ENCODE measurements around the gene KCNJ4. TPM values are rescaled to one million over a fixed set of nuclear protein-coding genes. Genes with fewer than 3 reads are reported as not detected.

The KCNJ4 gene
- total RNA-seq, 4 donors from 2014 or later = not detected

GRCh38 chr22:38422611-38423511, 32.1 kb downstream of the KCNJ4 start:
- no peak for TF ChIP-seq POLR2AphosphoS5 (IDR thresholded peaks at IDR 0.05)
- TF ChIP-seq CTCF (IDR thresholded peaks at IDR 0.05) = no peak
- TF ChIP-seq EP300 (IDR thresholded peaks at IDR 0.05) = no peak
- TF ChIP-seq POLR2A (IDR thresholded peaks at IDR 0.05; ENCODE audit: low read depth) = no peak
- Histone ChIP-seq H3K4me1 (peaks cover 0 to 2% (median 0%) of the 10 kb centered on the region in 4 donors), H3K36me3 (peaks cover 0 to 5% (median 0%) of the 10 kb centered on the region in 4 donors), H3K27me3 (no peaks in the 10 kb centered on the region), H3K9me3 (no peaks in the 10 kb centered on the region), H3K27ac (replicated peaks in 1 of 4) (no peak overlapping the region), H3K4me3 (no peak overlapping the region)
- DNase-seq (ENCODE audit: extremely low spot score) = no peak
- intact Hi-C loops (cut with DNase I) = no loop called here
- 72% methylated on average over 5 of the region's 21 CpGs for WGBS

GRCh38 chr22:38420734-38421133, 34.3 kb downstream of the KCNJ4 start:
- H3K4me3 ChIP-seq = no peak overlapping the region
- H3K4me1 ChIP-seq = peaks cover 0 to 2% (median 0%) of the 10 kb centered on the region in 4 donors
- no peaks in the 10 kb centered on the region for H3K27me3 ChIP-seq
- H3K27ac ChIP-seq (replicated peaks in 1 of 4) = no peak overlapping the region
- TF ChIP-seq POLR2AphosphoS5 (IDR thresholded peaks at IDR 0.05) (no peak), POLR2A (IDR thresholded peaks at IDR 0.05; ENCODE audit: low read depth) (no peak), EP300 (IDR thresholded peaks at IDR 0.05) (no peak), CTCF (IDR thresholded peaks at IDR 0.05) (no peak)
- no peak for DNase-seq (ENCODE audit: extremely low spot score)
- no peaks in the 10 kb centered on the region for H3K9me3 ChIP-seq
- no peaks in the 10 kb centered on the region for H3K36me3 ChIP-seq
- WGBS = 91% methylated on average over 4 of the region's 4 CpGs
- intact Hi-C loops (cut with DNase I) = no loop called here

GRCh38 chr22:38419858-38420160, 35.2 kb downstream of the KCNJ4 start:
- Histone ChIP-seq H3K4me1 (peaks cover 0 to 6% (median 0%) of the 10 kb centered on the region in 4 donors), H3K36me3 (no peaks in the 10 kb centered on the region), H3K27me3 (no peaks in the 10 kb centered on the region), H3K9me3 (no peaks in the 10 kb centered on the region), H3K4me3 (no peak overlapping the region), H3K27ac (replicated peaks in 1 of 4) (no peak overlapping the region)
- WGBS = 79% methylated on average over 8 of the region's 8 CpGs
- TF ChIP-seq POLR2A (IDR thresholded peaks at IDR 0.05; ENCODE audit: low read depth) (no peak), EP300 (IDR thresholded peaks at IDR 0.05) (no peak), CTCF (IDR thresholded peaks at IDR 0.05) (no peak), POLR2AphosphoS5 (IDR thresholded peaks at IDR 0.05) (no peak)
- intact Hi-C loops (cut with DNase I) = no loop called here
- DNase-seq (ENCODE audit: extremely low spot score) = no peak

GRCh38 chr22:38419121-38419857, 35.7 kb downstream of the KCNJ4 start:
- Histone ChIP-seq H3K9me3 (no peaks in the 10 kb centered on the region), H3K4me1 (peaks cover 0 to 6% (median 0%) of the 10 kb centered on the region in 4 donors), H3K27me3 (no peaks in the 10 kb centered on the region), H3K27ac (replicated peaks in 1 of 4) (no peak overlapping the region), H3K4me3 (no peak overlapping the region), H3K36me3 (no peaks in the 10 kb centered on the region)
- no peak for DNase-seq (ENCODE audit: extremely low spot score)
- 94% methylated on average over 10 of the region's 14 CpGs for WGBS
- intact Hi-C loops (cut with DNase I) = no loop called here
- no peak for TF ChIP-seq POLR2AphosphoS5 (IDR thresholded peaks at IDR 0.05)
- TF ChIP-seq POLR2A (IDR thresholded peaks at IDR 0.05; ENCODE audit: low read depth) = no peak
- no peak for TF ChIP-seq EP300 (IDR thresholded peaks at IDR 0.05)
- TF ChIP-seq CTCF (IDR thresholded peaks at IDR 0.05) = no peak

All from esophagus muscularis mucosa (tissue), 4 donors.